ES-I3 (cell line): Measurements from ENCODE around the gene SMTN.

Experiments used
- H3K36me3 ChIP-seq: 2 replicates; pipeline ENCODE4 v1.6.1; 2013; ENCODE audit warnings: mild to moderate bottlenecking, low read length, control low read depth, moderate library complexity; ENCODE audit not compliant: insufficient read depth
- H3K4me1 ChIP-seq: 2 replicates; pipeline ENCODE4 v1.6.1; 2013; ENCODE audit warnings: mild to moderate bottlenecking, control low read depth, low read length; ENCODE audit not compliant: insufficient read depth
- H3K9ac ChIP-seq: 2 replicates; pipeline ENCODE4 v1.6.1; 2013; ENCODE audit warnings: low read depth, mild to moderate bottlenecking, low read length, moderate library complexity
- H3K9me3 ChIP-seq: 2 replicates; pipeline ENCODE4 v1.6.1; 2013; ENCODE audit warnings: mild to moderate bottlenecking, low read length, moderate library complexity; ENCODE audit not compliant: control insufficient read depth, insufficient read depth

SMTN gene

GRCh38 chr22:31119026-31119717 is 38.1 kb downstream of the SMTN start:
- Histone ChIP-seq H3K9me3 (no peaks in the 10 kb centered on the region), H3K4me1 (peaks cover 15% of the 10 kb centered on the region), H3K9ac (no peak overlapping the region), H3K36me3 (no peaks in the 10 kb centered on the region)

GRCh38 chr22:31120230-31120629 is 39.1 kb downstream of the SMTN start:
- Histone ChIP-seq H3K9me3 (no peaks in the 10 kb centered on the region), H3K9ac (no peak overlapping the region), H3K4me1 (peaks cover 15% of the 10 kb centered on the region), H3K36me3 (no peaks in the 10 kb centered on the region)

GRCh38 chr22:31120642-31121041 is 39.5 kb downstream of the SMTN start:
- Histone ChIP-seq H3K4me1 (peaks cover 15% of the 10 kb centered on the region), H3K9ac (no peak overlapping the region), H3K9me3 (no peaks in the 10 kb centered on the region), H3K36me3 (no peaks in the 10 kb centered on the region)

- H3K9ac ChIP-seq = no peak overlapping the region
- H3K9me3 ChIP-seq = no peaks in the 10 kb centered on the region
- no peaks in the 10 kb centered on the region for H3K36me3 ChIP-seq
- H3K4me1 ChIP-seq = peaks cover 15% of the 10 kb centered on the region
Observed at GRCh38 chr22:31121403-31121802, 40.3 kb downstream of the SMTN start.

- Histone ChIP-seq H3K9me3 (no peaks in the 10 kb centered on the region), H3K36me3 (no peaks in the 10 kb centered on the region), H3K9ac (no peak overlapping the region), H3K4me1 (peaks cover 15% of the 10 kb centered on the region)
Observed at GRCh38 chr22:31122196-31122531, 41.0 kb downstream of the SMTN start.

- Histone ChIP-seq H3K9ac (peak within 1 kb of the TSS; percentile 54), H3K36me3 (no peaks in the 10 kb centered on the region), H3K4me1 (peaks cover 15% of the 10 kb centered on the region), H3K9me3 (no peaks in the 10 kb centered on the region)
Observed at GRCh38 chr22:31122532-31123291, 41.6 kb downstream of the SMTN start, which contains the start of gene INPP5J. INPP5J (plus strand) TSS chr22:31122966; CDS start chr22:31123015, 49 bp downstream.

- Histone ChIP-seq H3K9me3 (no peaks in the 10 kb centered on the region), H3K4me1 (peaks cover 15% of the 10 kb centered on the region), H3K36me3 (no peaks in the 10 kb centered on the region), H3K9ac (peak overlapping the region; percentile 54)
Observed at GRCh38 chr22:31123292-31123602, 42.1 kb downstream of the SMTN start.

GRCh38 chr22:31124290-31124689 is 43.2 kb downstream of the SMTN start:
- Histone ChIP-seq H3K9me3 (no peaks in the 10 kb centered on the region), H3K9ac (no peak overlapping the region), H3K4me1 (peaks cover 12% of the 10 kb centered on the region), H3K36me3 (no peaks in the 10 kb centered on the region)

- peaks cover 11% of the 10 kb centered on the region for H3K4me1 ChIP-seq
- H3K9me3 ChIP-seq = no peaks in the 10 kb centered on the region
- no peaks in the 10 kb centered on the region for H3K36me3 ChIP-seq
- no peak overlapping the region for H3K9ac ChIP-seq
Observed at GRCh38 chr22:31124811-31125465, 43.8 kb downstream of the SMTN start.

GRCh38 chr22:31125521-31126117 is 44.5 kb downstream of the SMTN start:
- no peaks in the 10 kb centered on the region for H3K9me3 ChIP-seq
- peaks cover 11% of the 10 kb centered on the region for H3K4me1 ChIP-seq
- no peaks in the 10 kb centered on the region for H3K36me3 ChIP-seq
- H3K9ac ChIP-seq = no peak overlapping the region

GRCh38 chr22:31126128-31126868 is 45.2 kb downstream of the SMTN start:
- no peaks in the 10 kb centered on the region for H3K9me3 ChIP-seq
- no peak overlapping the region for H3K9ac ChIP-seq

GRCh38 chr22:31126869-31127175 is 45.7 kb downstream of the SMTN start:
- peaks cover 11% of the 10 kb centered on the region for H3K4me1 ChIP-seq
- no peaks in the 10 kb centered on the region for H3K9me3 ChIP-seq
- H3K36me3 ChIP-seq = no peaks in the 10 kb centered on the region
- no peak overlapping the region for H3K9ac ChIP-seq

More at GRCh38 chr22:31126128-31126868, 45.2 kb downstream of the SMTN start:
- Histone ChIP-seq H3K36me3 (no peaks in the 10 kb centered on the region), H3K4me1 (peaks cover 11% of the 10 kb centered on the region)

- H3K9ac ChIP-seq = peak overlapping the region; percentile 20; the same call in 1 of the 2 replicates
- H3K9me3 ChIP-seq = no peaks in the 10 kb centered on the region
- H3K4me1 ChIP-seq = peaks cover 11% of the 10 kb centered on the region
- H3K36me3 ChIP-seq = no peaks in the 10 kb centered on the region
Observed at GRCh38 chr22:31127181-31127772, 46.2 kb downstream of the SMTN start.

- Histone ChIP-seq H3K36me3 (no peaks in the 10 kb centered on the region), H3K9ac (no peak overlapping the region), H3K9me3 (no peaks in the 10 kb centered on the region), H3K4me1 (peaks cover 5% of the 10 kb centered on the region; the same call in 1 of the 2 replicates)
Observed at GRCh38 chr22:31128156-31128555, 47.0 kb downstream of the SMTN start.
